Activated naive CD8-positive, alpha-beta T cell treated with anti-CD3 and anti-CD28 coated beads, Interleukin-2, amount 50 U/mL, for 24 hours (primary cell): ENCODE measurements around the gene CEP85.

Experiments used
- ATAC-seq: fragments of 150-1000 bp; cut with Tn5 transposase; one replicate; pipeline ENCODE4 v1.10.0; 2021
- DNase-seq: peaks from one replicate; pipeline ENCODE4 v3.0.0; 2021
- H3K27ac Mint-ChIP-seq: one replicate; pipeline ENCODE4 v1.8.0; 2021; ENCODE audit warnings: mild to moderate bottlenecking, mixed read lengths
- H3K27me3 Mint-ChIP-seq: one replicate; pipeline ENCODE4 v1.8.0; 2021; ENCODE audit warnings: mixed read lengths
- H3K36me3 Mint-ChIP-seq: one replicate; pipeline ENCODE4 v1.8.0; 2021; ENCODE audit warnings: low read depth, mixed read lengths
- H3K4me1 Mint-ChIP-seq: one replicate; pipeline ENCODE4 v1.8.0; 2021; ENCODE audit warnings: mixed read lengths
- H3K4me3 Mint-ChIP-seq: one replicate; pipeline ENCODE4 v1.8.0; 2021; ENCODE audit warnings: mild to moderate bottlenecking, moderate library complexity, mixed read lengths
- H3K9me3 Mint-ChIP-seq: one replicate; pipeline ENCODE4 v1.8.0; 2021; ENCODE audit warnings: mixed read lengths

The CEP85 gene

GRCh38 chr1:26257222-26257621 lies 23.2 kb downstream of the CEP85 start:
- no peak overlapping the region for H3K4me3 Mint-ChIP-seq
- ATAC-seq (no peak), DNase-seq (no peak)
- no peaks in the 10 kb centered on the region for H3K9me3 Mint-ChIP-seq
- peaks cover 2% of the 10 kb centered on the region for H3K4me1 Mint-ChIP-seq
- no peaks in the 10 kb centered on the region for H3K27me3 Mint-ChIP-seq
- peaks cover 56% of the 10 kb centered on the region for H3K36me3 Mint-ChIP-seq
- no peak overlapping the region for H3K27ac Mint-ChIP-seq

GRCh38 chr1:26259005-26259404 lies 25.0 kb downstream of the CEP85 start:
- Mint-ChIP-seq H3K9me3 (no peaks in the 10 kb centered on the region), H3K27ac (no peak overlapping the region), H3K4me3 (no peak overlapping the region), H3K4me1 (peaks cover 2% of the 10 kb centered on the region), H3K36me3 (peaks cover 64% of the 10 kb centered on the region), H3K27me3 (no peaks in the 10 kb centered on the region)
- ATAC-seq (no peak), DNase-seq (no peak)

- Mint-ChIP-seq H3K27me3 (no peaks in the 10 kb centered on the region), H3K9me3 (no peaks in the 10 kb centered on the region), H3K36me3 (peaks cover 66% of the 10 kb centered on the region), H3K4me1 (peaks cover 4% of the 10 kb centered on the region), H3K4me3 (no peak overlapping the region), H3K27ac (no peak overlapping the region)
- DNase-seq: no peak
- ATAC-seq: no peak
Measured at GRCh38 chr1:26259578-26259977, 25.6 kb downstream of the CEP85 start.

GRCh38 chr1:26263212-26263611 lies 29.2 kb downstream of the CEP85 start:
- ATAC-seq: no peak
- DNase-seq: no peak
- Mint-ChIP-seq H3K4me3 (no peak overlapping the region), H3K27me3 (no peaks in the 10 kb centered on the region), H3K36me3 (peaks cover 68% of the 10 kb centered on the region), H3K27ac (peak overlapping the region; percentile 23), H3K9me3 (no peaks in the 10 kb centered on the region), H3K4me1 (peaks cover 15% of the 10 kb centered on the region)

GRCh38 chr1:26265405-26265804 lies 31.4 kb downstream of the CEP85 start:
- Mint-ChIP-seq H3K27ac (no peak overlapping the region), H3K36me3 (peaks cover 75% of the 10 kb centered on the region), H3K27me3 (no peaks in the 10 kb centered on the region), H3K4me1 (peaks cover 15% of the 10 kb centered on the region), H3K4me3 (no peak overlapping the region), H3K9me3 (peaks cover 8% of the 10 kb centered on the region)
- ATAC-seq: peak; percentile 78
- DNase-seq: no peak

- H3K36me3 Mint-ChIP-seq: peaks cover 69% of the 10 kb centered on the region
- ATAC-seq (no peak), DNase-seq (no peak)
- no peaks in the 10 kb centered on the region for H3K27me3 Mint-ChIP-seq
- H3K4me1 Mint-ChIP-seq: peaks cover 14% of the 10 kb centered on the region
- H3K27ac Mint-ChIP-seq: no peak overlapping the region
- no peak overlapping the region for H3K4me3 Mint-ChIP-seq
- peaks cover 8% of the 10 kb centered on the region for H3K9me3 Mint-ChIP-seq
Measured at GRCh38 chr1:26268290-26269197, 34.5 kb downstream of the CEP85 start.

GRCh38 chr1:26269198-26269550 lies 35.2 kb downstream of the CEP85 start:
- Mint-ChIP-seq H3K4me3 (no peak overlapping the region), H3K27ac (no peak overlapping the region), H3K36me3 (peaks cover 66% of the 10 kb centered on the region), H3K27me3 (no peaks in the 10 kb centered on the region), H3K4me1 (peaks cover 13% of the 10 kb centered on the region), H3K9me3 (peaks cover 8% of the 10 kb centered on the region)
- DNase-seq (no peak), ATAC-seq (no peak)

- H3K27ac Mint-ChIP-seq: peak overlapping the region; percentile 96
- H3K4me1 Mint-ChIP-seq: peaks cover 56% of the 10 kb centered on the region
- H3K4me3 Mint-ChIP-seq: no peak overlapping the region
- no peaks in the 10 kb centered on the region for H3K9me3 Mint-ChIP-seq
- peak; percentile 23 for DNase-seq
- H3K36me3 Mint-ChIP-seq: peaks cover 54% of the 10 kb centered on the region
- ATAC-seq: peak; percentile 6
- no peaks in the 10 kb centered on the region for H3K27me3 Mint-ChIP-seq
Measured at GRCh38 chr1:26274801-26275425, 40.9 kb downstream of the CEP85 start.

- Mint-ChIP-seq H3K27me3 (no peaks in the 10 kb centered on the region), H3K4me3 (peak overlapping the region; percentile 67), H3K9me3 (no peaks in the 10 kb centered on the region), H3K27ac (peak overlapping the region; percentile 96), H3K36me3 (peaks cover 50% of the 10 kb centered on the region), H3K4me1 (peaks cover 58% of the 10 kb centered on the region)
- ATAC-seq (peak; percentile 74), DNase-seq (peak; percentile 83)
Measured at GRCh38 chr1:26275580-26276431, 41.8 kb downstream of the CEP85 start.

GRCh38 chr1:26276432-26276838 lies 42.4 kb downstream of the CEP85 start:
- peaks cover 64% of the 10 kb centered on the region for H3K4me1 Mint-ChIP-seq
- H3K9me3 Mint-ChIP-seq: no peaks in the 10 kb centered on the region
- H3K27ac Mint-ChIP-seq: peak overlapping the region; percentile 96
- peak overlapping the region; percentile 19 for H3K4me3 Mint-ChIP-seq
- no peaks in the 10 kb centered on the region for H3K27me3 Mint-ChIP-seq
- ATAC-seq (no peak), DNase-seq (no peak)
- peaks cover 53% of the 10 kb centered on the region for H3K36me3 Mint-ChIP-seq

- Mint-ChIP-seq H3K27ac (peak overlapping the region; percentile 96), H3K4me1 (peaks cover 72% of the 10 kb centered on the region), H3K36me3 (peaks cover 52% of the 10 kb centered on the region), H3K9me3 (no peaks in the 10 kb centered on the region), H3K4me3 (peak overlapping the region; percentile 19), H3K27me3 (no peaks in the 10 kb centered on the region)
- no peak for ATAC-seq
- DNase-seq: no peak
Measured at GRCh38 chr1:26277261-26277661, 43.3 kb downstream of the CEP85 start.

GRCh38 chr1:26277719-26278118 lies 43.7 kb downstream of the CEP85 start:
- Mint-ChIP-seq H3K27ac (peak overlapping the region; percentile 96), H3K4me3 (peak overlapping the region; percentile 87), H3K4me1 (peaks cover 76% of the 10 kb centered on the region), H3K27me3 (no peaks in the 10 kb centered on the region), H3K36me3 (peaks cover 54% of the 10 kb centered on the region), H3K9me3 (no peaks in the 10 kb centered on the region)
- ATAC-seq (no peak), DNase-seq (no peak)

- Mint-ChIP-seq H3K27me3 (no peaks in the 10 kb centered on the region), H3K4me1 (peaks cover 82% of the 10 kb centered on the region), H3K36me3 (peaks cover 57% of the 10 kb centered on the region), H3K9me3 (no peaks in the 10 kb centered on the region), H3K4me3 (peak overlapping the region; percentile 87), H3K27ac (peak overlapping the region; percentile 96)
- no peak for ATAC-seq
- DNase-seq: peak; percentile 30
Measured at GRCh38 chr1:26278303-26278702, 44.3 kb downstream of the CEP85 start.

GRCh38 chr1:26278724-26279455 lies 44.9 kb downstream of the CEP85 start:
- Mint-ChIP-seq H3K4me1 (peaks cover 88% of the 10 kb centered on the region), H3K27ac (peak overlapping the region; percentile 96), H3K36me3 (peaks cover 60% of the 10 kb centered on the region), H3K9me3 (no peaks in the 10 kb centered on the region), H3K27me3 (no peaks in the 10 kb centered on the region), H3K4me3 (peak overlapping the region; percentile 87)
- DNase-seq (peak; percentile 61), ATAC-seq (peak; percentile 31)
